SK-N-MC (cell line): Measurements from ENCODE around the gene HSD17B13.
A peak's percentile ranks its signal among the peaks of the same experiment; 100 is the strongest.

ENCODE experiments used
- DNase-seq: peaks from one replicate; pipeline ENCODE4 v3.0.0-alpha.2; 2011; ENCODE audit warnings: low read depth, low spot score
- H3K27ac ChIP-seq: fragments of 200-600 bp; sonication (generic); 2 replicates; pipeline ENCODE4 v1.5.1; 2016; ENCODE audit warnings: mixed run types
- H3K36me3 ChIP-seq: fragments of 200-600 bp; sonication (generic); 2 replicates; pipeline ENCODE4 v1.6.1; 2017; ENCODE audit warnings: antibody characterized with exemption, low read length, mixed read lengths; ENCODE audit not compliant: insufficient read depth
- H3K4me3 ChIP-seq: fragments of 200-600 bp; sonication (generic); 2 replicates; pipeline ENCODE4 v1.5.1; 2016
- H3K9ac ChIP-seq: fragments of 200-600 bp; sonication (generic); 2 replicates; pipeline ENCODE4 v1.8.0; 2017; ENCODE audit warnings: mixed run types, mixed read lengths; ENCODE audit not compliant: insufficient read length
- H3K9me3 ChIP-seq: fragments of 200-600 bp; sonication (generic); 2 replicates; pipeline ENCODE4 v1.6.1; 2017; ENCODE audit warnings: low read depth, mild to moderate bottlenecking, antibody characterized with exemption, low read length, moderate library complexity, mixed read lengths
- EZH2 ChIP-seq: fragments of 200-600 bp; sonication (generic); IDR thresholded peaks from one replicate; pipeline ENCODE4 v1.6.1; 2017; ENCODE audit warnings: antibody characterized with exemption
- FOXP2 ChIP-seq: optimal IDR thresholded peaks from 2 replicates; pipeline ENCODE3; 2011; ENCODE audit warnings: mild to moderate bottlenecking, moderate library complexity; ENCODE audit not compliant: insufficient read depth; ENCODE audit errors: extremely low read length, control extremely low read depth
- POLR2AphosphoS5 ChIP-seq: IDR thresholded peaks from 2 replicates; pipeline ENCODE4 v1.6.1; 2012; ENCODE audit warnings: mild to moderate bottlenecking, low read depth, low read length, borderline replicate concordance

Gene HSD17B13

GRCh38 chr4:87322754-87323153 lies at the start of gene HSD17B13:
Gene HSD17B13 (minus strand): TSS chr4:87322882. CDS start chr4:87322841, 41 bp downstream.
- no peak for TF ChIP-seq FOXP2
- no peak for TF ChIP-seq EZH2
- no peak for TF ChIP-seq POLR2AphosphoS5
- DNase-seq: no peak

GRCh38 chr4:87370068-87370467 lies 47.4 kb upstream of the HSD17B13 start:
- peaks cover 23% of the 10 kb centered on the region for H3K36me3 ChIP-seq

More at GRCh38 chr4:87322754-87323153, at the start of gene HSD17B13:
- Histone ChIP-seq H3K9ac (peak within 1 kb of the TSS; percentile 42), H3K36me3 (no peaks in the 10 kb centered on the region), H3K27ac (0 out of 2 replicates have a peak within 1 kb of the TSS, but pooled peaks have one; percentile 21), H3K9me3 (no peaks in the 10 kb centered on the region), H3K4me3 (no peak within 1 kb of the TSS)

GRCh38 chr4:87366521-87367162 lies 44.0 kb upstream of the HSD17B13 start:
- no peaks in the 10 kb centered on the region for H3K9me3 ChIP-seq
- peak overlapping the region; percentile 23 for H3K27ac ChIP-seq
- no peak for DNase-seq
- H3K9ac ChIP-seq: no peak overlapping the region
- peaks cover 20% of the 10 kb centered on the region for H3K36me3 ChIP-seq
- TF ChIP-seq EZH2 (no peak), POLR2AphosphoS5 (no peak), FOXP2 (no peak)
- no peak overlapping the region for H3K4me3 ChIP-seq

More at GRCh38 chr4:87370068-87370467, 47.4 kb upstream of the HSD17B13 start:
- TF ChIP-seq EZH2 (no peak), POLR2AphosphoS5 (no peak), FOXP2 (no peak)
- DNase-seq: no peak
- no peaks in the 10 kb centered on the region for H3K9me3 ChIP-seq
- no peak overlapping the region for H3K9ac ChIP-seq
- H3K27ac ChIP-seq: no peak overlapping the region
- no peak overlapping the region for H3K4me3 ChIP-seq

- no peak for DNase-seq
- no peak for TF ChIP-seq FOXP2
- TF ChIP-seq POLR2AphosphoS5: no peak
- no peak for TF ChIP-seq EZH2
- no peak overlapping the region for H3K4me3 ChIP-seq
- no peaks in the 10 kb centered on the region for H3K9me3 ChIP-seq
- H3K27ac ChIP-seq: no peak overlapping the region
- H3K36me3 ChIP-seq: peaks cover 12% of the 10 kb centered on the region
- H3K9ac ChIP-seq: no peak overlapping the region
These were observed 42.7 kb upstream of the HSD17B13 start for GRCh38 chr4:87365348-87365747.

- TF ChIP-seq EZH2 (no peak), POLR2AphosphoS5 (0 out of 2 replicates have a peak, but pooled peaks have one; percentile 17)
- peaks cover 8% of the 10 kb centered on the region for H3K36me3 ChIP-seq
These were observed 40.9 kb upstream of the HSD17B13 start for GRCh38 chr4:87363552-87363951.

GRCh38 chr4:87360338-87360935 lies 37.8 kb upstream of the HSD17B13 start:
- no peak for DNase-seq
- H3K27ac ChIP-seq: no peak overlapping the region
- no peaks in the 10 kb centered on the region for H3K9me3 ChIP-seq
- H3K4me3 ChIP-seq: no peak overlapping the region
- TF ChIP-seq FOXP2 (no peak), EZH2 (no peak), POLR2AphosphoS5 (no peak)
- H3K36me3 ChIP-seq: no peaks in the 10 kb centered on the region; the same call in none of the 2 replicates
- H3K9ac ChIP-seq: no peak overlapping the region

More at GRCh38 chr4:87363552-87363951, 40.9 kb upstream of the HSD17B13 start:
- Histone ChIP-seq H3K9ac (no peak overlapping the region), H3K9me3 (no peaks in the 10 kb centered on the region), H3K4me3 (no peak overlapping the region), H3K27ac (no peak overlapping the region)
- peak; percentile 24 for DNase-seq

GRCh38 chr4:87359258-87359657 lies 36.6 kb upstream of the HSD17B13 start:
- no peak for TF ChIP-seq FOXP2
- no peak for TF ChIP-seq POLR2AphosphoS5
- no peak for TF ChIP-seq EZH2
- no peaks in the 10 kb centered on the region for H3K36me3 ChIP-seq
- no peak for DNase-seq
- H3K9me3 ChIP-seq: no peaks in the 10 kb centered on the region
- H3K9ac ChIP-seq: no peak overlapping the region
- no peak overlapping the region for H3K4me3 ChIP-seq
- H3K27ac ChIP-seq: no peak overlapping the region

- no peak for TF ChIP-seq POLR2AphosphoS5
- Histone ChIP-seq H3K9me3 (no peaks in the 10 kb centered on the region), H3K27ac (no peak overlapping the region), H3K4me3 (no peak overlapping the region), H3K9ac (no peak overlapping the region), H3K36me3 (no peaks in the 10 kb centered on the region)
- DNase-seq: no peak
These were observed 34.3 kb upstream of the HSD17B13 start for GRCh38 chr4:87356832-87357526.
